SU-DHL-6 (cell line): Measurements from ENCODE around the gene MARK3.

Experiments used
- EZH2phosphoT487 ChIP-seq: fragments of 200-600 bp; sonication (generic), shearing (Covaris generic); conservative IDR thresholded peaks from 2 replicates; pipeline ENCODE4 v1.6.1; 2018; ENCODE audit warnings: mild to moderate bottlenecking, antibody characterized with exemption, low read length, moderate library complexity, mixed read lengths
- TF ChIP-seq, protein P1 (sequence below): fragments of 200-600 bp; sonication (generic); IDR thresholded peaks from one replicate; pipeline ENCODE4 v1.5.1; 2017; ENCODE audit warnings: antibody characterized with exemption, mild to moderate bottlenecking, low read length, moderate library complexity; ENCODE audit not compliant: insufficient read depth, poor library complexity, severe bottlenecking

DNA sequence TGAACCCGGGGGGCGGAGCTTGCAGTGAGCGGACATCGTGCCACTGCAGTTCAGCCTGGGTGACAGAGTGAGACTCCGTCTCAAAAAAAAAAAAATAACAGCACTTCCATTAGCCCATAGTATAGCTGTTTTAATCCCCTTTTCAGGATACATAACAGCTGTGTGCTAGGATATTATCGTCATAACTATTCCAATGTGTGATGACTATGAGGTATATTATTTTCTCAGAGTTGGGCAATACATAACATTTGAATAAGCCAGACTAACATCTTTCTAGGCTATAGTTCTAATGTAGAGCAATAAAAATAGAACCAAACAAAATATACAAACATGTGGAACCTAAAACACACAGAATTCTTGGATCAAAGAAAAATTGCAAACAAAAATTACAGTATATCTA, 57.1 kb downstream of the MARK3 start:
- TF ChIP-seq, protein P1, sequence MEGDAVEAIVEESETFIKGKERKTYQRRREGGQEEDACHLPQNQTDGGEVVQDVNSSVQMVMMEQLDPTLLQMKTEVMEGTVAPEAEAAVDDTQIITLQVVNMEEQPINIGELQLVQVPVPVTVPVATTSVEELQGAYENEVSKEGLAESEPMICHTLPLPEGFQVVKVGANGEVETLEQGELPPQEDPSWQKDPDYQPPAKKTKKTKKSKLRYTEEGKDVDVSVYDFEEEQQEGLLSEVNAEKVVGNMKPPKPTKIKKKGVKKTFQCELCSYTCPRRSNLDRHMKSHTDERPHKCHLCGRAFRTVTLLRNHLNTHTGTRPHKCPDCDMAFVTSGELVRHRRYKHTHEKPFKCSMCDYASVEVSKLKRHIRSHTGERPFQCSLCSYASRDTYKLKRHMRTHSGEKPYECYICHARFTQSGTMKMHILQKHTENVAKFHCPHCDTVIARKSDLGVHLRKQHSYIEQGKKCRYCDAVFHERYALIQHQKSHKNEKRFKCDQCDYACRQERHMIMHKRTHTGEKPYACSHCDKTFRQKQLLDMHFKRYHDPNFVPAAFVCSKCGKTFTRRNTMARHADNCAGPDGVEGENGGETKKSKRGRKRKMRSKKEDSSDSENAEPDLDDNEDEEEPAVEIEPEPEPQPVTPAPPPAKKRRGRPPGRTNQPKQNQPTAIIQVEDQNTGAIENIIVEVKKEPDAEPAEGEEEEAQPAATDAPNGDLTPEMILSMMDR: no peak
- no peak for TF ChIP-seq EZH2phosphoT487
